ENCODE results near the gene TNPO3.
A peak's percentile ranks its signal among the peaks of the same experiment; 100 is the strongest.
"Not testable (repeated sequence)": the region's sequence is repeated elsewhere in the genome, so short reads cannot be mapped to it uniquely, and the experiment has no call there.

TNPO3 gene

DNA sequence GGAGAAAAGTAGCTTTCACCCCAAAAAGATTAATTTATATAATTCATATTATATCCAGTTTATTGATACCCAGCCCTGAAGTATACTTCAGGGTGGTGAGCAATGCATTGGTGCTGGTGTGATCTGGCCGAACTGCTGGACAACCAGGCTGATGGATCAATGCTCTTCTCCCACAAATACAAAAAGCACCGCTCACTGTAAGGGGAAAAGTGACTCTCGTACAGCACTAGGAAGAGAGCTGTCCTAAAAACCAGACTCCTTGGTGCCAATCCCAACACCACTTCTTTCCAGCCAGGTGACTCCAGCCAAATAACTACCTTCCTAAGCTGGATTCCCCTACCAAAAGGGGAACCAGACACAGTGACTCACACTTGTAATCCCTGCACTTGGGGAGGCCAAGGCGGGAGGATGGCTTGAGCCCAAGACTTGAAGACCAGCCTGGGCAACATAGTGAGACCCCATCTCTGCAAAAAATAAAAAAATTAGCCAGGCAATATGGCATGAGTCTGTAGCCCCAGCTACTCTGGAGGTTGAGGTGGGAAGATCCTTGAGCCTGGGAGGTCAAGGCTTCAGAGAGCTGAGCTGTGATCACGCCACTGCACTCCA lies 13.1 kb upstream of the TNPO3 start:
- DNase-seq, result no peak

DNA sequence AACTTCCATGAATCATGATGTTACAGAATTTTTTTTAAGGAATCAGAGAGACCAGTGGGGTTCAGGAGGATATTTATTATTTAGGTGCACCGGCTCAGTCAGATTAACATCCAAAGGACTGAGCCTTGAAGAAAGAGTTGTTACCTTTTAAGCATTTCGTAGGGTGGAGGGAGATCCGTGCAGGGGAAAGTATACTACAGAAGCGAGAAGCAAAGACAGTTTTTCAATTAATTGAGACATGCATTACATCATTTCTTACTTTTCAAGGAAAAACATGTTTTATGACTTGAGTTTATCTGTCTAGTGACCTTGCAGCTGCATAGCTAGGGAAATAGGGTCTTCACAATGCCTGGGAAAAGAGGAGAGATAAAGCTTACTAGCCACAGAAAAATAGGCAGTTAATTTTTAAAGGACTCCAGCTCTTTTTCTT lies 12.2 kb upstream of the TNPO3 start:
- DNase-seq, result not testable (repeated sequence)

DNA sequence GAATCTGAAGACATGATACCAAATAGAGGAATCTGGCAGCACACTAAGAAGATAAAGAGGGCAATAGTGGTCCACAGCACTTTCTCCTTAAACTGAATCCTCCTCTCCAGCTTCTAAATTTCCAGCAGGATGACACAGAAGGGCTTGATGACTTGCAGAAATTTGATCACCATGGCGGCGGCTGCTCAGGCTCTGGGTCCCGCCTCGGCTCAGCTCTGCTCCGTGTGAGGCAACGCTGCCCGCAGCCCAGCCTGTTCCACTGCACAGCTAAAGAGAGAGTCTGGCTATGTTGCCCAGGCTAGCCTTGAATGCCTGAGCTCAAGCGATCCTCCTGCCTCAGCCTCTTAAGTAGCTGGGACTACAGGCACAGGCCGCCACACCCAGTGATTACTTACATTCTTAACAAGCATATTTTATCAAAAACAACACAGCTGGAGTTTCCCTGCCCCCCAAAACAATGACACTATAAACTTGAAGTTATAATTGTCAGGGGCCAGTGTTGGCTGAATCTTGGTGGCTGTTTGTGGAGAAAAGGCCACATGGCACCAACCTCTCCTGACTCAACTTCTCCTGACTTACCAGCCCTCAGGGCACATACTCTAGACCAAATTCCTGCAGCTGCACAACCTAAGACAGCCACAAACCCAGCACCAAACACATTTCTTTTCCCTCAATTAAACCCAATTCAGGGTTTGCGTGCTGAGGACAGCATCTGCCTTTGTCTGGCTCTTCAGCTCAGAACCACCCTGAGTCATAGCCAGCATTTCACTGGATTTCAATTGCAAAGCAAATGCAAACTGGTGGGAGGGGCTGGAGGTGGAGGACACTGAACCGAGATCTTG lies 11.6 kb upstream of the TNPO3 start:
- DNase-seq, result peak; percentile 9

GRCh38 chr7:129055861-129056464 lies 1.1 kb upstream of the TNPO3 start:
- no peak for DNase-seq

DNA sequence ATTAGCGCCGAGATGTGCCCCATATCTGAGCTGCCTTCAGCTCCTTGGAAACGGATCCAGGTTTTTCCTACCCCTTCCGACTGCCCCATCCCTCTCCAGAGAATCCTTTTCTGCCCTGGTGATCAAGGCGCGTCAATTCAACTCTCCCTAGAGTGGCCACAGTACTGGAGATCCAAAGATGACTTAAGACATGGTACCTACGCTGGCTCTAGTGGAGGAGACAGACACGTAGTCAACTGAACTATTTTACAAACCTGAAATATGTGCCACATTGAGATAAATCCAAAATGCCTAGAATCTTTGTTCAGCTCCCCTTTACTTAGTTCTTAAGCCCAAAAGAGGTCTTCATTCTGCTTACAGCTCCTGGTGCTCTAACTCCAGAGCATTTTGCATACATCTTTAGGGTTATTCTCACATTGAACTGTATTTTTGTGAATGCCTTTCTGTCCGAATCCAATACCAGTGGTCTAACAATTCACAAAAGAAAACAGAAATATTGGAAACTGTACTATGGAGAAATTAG lies 444 bp upstream of the TNPO3 start:
- DNase-seq, result no peak

- peak; percentile 77 for DNase-seq
These were observed 923 bp downstream of the TNPO3 start for GRCh38 chr7:129053938-129054437.

- DNase-seq, result no peak
These were observed 2.5 kb downstream of the TNPO3 start for GRCh38 chr7:129052441-129052840.

- DNase-seq, result not testable (repeated sequence)
These were observed 3.5 kb downstream of the TNPO3 start for GRCh38 chr7:129051459-129051858.

DNA sequence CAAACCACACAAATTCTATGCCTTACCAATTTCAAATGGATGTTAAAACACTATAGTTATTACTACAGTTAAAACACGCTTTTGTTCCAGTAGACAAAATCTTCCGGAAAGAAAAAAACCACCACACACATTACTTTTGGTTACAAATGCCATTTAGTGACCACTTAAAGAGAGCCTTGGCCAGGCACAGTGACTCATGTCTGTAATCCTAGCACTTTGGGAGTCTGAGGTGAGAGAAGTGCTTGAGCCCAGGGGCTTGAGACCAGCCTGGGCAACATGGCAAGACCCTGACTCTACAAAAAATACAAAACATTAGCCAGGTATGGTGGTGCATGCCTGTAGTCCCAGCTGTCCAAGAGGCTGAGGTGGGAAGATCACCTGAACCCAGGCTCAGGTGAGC lies 7.2 kb downstream of the TNPO3 start:
- DNase-seq, result no peak

- DNase-seq, result no peak
These were observed 9.2 kb downstream of the TNPO3 start for GRCh38 chr7:129045682-129046081.

DNA sequence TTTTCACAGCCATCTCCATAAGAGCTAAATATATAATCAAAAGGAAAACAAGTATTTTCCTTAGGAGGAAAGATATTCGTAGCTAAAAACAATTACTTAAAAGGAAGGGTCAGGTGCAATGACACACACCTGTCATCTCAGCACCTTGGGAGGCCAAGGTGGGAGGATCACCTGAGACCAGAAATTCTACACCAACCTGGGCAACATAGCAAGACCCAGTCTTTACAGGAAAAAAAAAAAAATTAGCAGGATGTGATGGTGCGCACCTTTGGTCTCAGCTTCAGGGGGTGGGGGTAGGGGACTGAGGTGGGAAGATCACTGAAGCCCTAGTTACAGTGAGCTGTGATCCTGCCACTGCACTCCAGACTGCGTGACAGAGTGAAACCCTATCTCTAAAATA lies 11.9 kb downstream of the TNPO3 start:
- no peak for DNase-seq

DNA sequence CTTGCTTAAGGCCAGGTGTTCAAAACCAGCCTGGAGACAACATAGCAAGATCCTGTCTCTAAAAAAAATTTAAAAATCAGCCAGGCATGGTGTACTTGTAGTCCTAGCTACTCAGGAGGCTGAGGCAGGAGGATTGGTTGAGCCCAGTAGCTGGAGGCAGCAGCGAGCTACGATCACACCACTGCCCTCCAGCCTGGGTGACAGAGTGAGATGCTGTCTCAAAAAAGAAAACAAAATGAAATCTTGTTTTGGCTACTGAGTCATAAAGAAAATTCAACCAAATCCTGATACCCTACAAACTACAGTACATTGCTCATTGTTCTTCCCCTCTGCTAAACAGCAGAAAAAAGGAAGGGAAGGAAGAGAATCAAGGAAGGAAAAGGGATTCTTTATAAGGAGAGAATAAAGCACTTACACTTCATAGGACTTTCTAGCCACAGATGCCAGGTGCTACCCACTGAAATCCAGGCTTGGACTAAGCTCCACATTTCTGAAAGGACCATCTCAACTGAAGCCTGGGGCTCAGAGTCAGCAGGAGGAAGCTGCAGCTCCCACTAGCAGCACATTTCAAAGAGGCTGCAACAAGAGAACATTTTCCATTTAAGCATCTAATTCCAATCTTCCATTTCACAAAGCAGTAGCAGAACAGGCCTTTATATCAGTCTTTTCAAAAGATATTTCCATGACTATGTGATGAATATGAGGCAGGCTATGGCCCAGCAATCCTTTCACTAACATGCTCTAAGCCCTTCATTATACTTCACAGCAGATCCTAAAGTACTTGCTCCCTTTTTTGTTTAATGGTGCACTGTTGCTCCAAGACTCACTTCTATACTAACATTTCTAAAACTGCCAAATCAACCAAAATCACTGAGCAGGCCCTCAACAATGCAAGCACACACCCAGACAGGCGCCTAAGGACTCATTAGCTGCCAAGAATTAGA lies 13.5 kb downstream of the TNPO3 start:
- no peak for DNase-seq

GRCh38 chr7:129038468-129038867 lies 16.4 kb downstream of the TNPO3 start:
- not testable (repeated sequence) for DNase-seq

DNA sequence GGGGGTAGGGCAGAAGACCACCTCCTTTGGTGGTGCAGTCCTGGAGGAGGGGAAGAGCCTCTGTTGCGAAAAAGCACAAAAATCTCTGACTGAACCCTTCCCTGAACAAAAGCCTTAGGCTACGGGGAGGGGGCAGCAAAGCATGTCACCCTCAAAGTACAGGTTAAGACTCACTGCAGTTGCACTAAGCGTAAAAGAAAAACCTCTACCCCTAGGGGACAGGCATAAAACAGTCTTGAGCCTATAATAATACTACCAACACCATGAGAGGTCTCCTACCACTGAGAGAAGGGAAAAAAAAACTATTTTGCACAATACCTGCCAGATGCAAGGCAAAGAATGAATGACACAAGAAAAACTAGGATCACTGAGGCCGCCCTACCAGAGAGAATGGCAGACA lies 17.3 kb downstream of the TNPO3 start:
- DNase-seq, result no peak

GRCh38 chr7:129032017-129032416 lies 22.9 kb downstream of the TNPO3 start:
- DNase-seq, result no peak

- DNase-seq, result no peak
These were observed 24.5 kb downstream of the TNPO3 start for GRCh38 chr7:129030440-129030839.

- no peak for DNase-seq
These were observed 30.8 kb downstream of the TNPO3 start for GRCh38 chr7:129024125-129024524.

DNA sequence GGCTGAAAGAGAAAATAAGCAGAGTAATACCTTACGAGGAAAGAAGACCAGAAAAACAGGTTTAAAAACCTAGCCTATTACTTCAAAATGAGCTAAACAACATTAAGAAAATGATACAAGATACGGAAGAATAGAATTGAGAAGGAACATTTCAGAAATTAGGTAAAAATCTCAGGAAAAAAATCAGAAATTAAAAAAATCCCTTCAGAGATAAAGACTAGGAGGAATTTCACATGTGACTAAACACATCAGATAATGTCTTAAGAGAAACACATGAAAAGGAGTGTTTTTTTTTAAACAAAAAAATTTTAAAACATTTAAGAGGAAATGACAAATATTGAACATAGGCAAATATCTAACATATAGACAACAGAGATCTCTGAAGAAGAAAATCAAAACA lies 33.3 kb downstream of the TNPO3 start:
- DNase-seq, result no peak

DNA sequence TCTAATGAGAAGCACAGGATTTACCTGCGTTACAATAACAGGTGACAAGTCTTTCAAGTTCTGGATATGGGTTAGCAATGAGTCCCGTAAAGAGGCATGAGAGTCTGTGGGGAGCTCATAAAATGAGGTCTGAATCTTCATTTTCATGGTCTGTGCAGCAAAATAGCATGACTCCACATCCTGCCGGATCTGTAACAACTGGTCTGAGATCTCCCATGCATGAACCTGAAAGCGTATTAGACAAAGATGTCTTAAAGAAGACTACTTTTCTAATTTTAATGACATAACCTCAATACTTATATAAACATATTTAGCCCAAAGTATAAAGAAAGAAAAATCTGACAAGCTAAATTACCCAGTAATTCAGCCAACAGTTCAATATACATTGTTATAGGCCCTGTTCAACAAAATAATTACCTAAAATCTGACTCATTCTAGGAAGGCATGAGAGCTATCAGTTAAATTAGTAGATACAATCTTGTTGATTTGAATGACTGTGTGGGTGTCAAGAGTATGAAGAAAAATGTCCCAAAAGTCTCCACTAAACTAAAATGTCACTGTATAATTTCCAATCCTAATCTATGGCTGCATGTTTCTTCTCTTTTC lies 36.9 kb downstream of the TNPO3 start:
- DNase-seq, result no peak

DNA sequence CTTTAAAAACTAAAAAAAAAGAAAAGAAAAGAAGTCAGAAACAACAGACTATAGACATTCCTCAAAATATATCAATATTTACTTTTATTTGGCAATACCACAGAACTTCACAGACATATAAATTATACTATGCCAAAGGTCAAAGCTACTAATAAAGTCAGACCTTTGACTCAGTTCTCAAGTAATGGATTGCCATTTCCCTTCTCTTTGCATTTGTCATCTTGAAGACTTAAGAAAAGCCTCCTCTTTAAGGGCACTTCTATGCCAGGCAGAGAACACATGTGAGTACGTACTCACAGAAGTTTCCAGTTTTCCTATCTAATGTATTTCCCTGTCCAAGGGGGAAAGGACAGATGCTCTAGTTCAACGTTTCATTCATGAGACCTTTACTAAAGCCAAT lies 37.6 kb downstream of the TNPO3 start:
- DNase-seq, result no peak

GRCh38 chr7:129014501-129015101 lies 40.3 kb downstream of the TNPO3 start:
- no peak for DNase-seq
